GM10847 (cell line): ENCODE measurements around the gene CFAP77.

ENCODE experiments used
- POLR2A ChIP-seq: IDR thresholded peaks from 2 replicates; pipeline ENCODE4 v1.6.1; 2011; ENCODE audit not compliant: insufficient read length; ENCODE audit errors: extremely low read depth

The CFAP77 gene

DNA sequence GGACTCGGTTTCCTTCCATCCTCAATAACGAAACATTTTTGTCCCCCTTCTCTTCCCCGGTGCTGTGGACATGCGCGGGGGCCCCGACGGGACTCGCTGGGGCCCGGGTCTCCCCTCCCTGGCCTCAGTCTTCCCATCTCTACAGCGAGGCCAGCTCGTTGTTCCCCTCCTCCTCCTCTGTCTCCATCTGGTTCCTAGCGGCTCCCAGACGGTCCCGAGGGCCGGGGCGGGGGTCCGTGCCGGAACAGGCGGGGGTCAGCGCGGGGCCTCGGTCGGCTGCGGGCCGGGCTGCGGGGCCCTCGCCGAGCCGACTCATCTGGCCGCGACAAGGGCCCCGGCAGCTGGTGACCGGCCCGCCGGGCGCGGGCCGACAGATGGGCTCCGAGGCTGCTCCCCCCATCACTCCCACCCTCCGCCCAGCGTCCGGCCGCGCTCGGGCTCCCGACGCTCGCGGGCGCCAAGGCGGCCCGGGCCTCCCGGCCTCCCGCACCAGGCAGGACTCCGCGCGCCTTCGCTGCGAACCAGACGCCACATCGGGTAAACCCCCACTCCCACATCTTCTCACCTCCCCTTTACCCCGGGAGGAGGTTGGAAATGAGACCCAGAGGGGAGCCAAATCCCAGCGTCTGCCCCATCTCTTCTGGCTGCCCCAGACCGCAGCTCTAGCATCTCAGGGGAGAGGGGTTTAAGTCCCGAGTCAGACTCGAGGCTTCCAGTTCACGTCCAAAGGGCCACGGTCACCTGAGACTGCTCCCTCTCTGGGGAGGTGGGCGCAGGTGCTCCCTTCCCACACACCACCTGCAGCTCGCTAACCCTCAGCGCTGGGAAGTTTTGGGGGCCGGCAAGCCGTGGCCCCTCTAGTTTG is 180.5 kb downstream of the CFAP77 start:
- TF ChIP-seq POLR2A: no peak

DNA sequence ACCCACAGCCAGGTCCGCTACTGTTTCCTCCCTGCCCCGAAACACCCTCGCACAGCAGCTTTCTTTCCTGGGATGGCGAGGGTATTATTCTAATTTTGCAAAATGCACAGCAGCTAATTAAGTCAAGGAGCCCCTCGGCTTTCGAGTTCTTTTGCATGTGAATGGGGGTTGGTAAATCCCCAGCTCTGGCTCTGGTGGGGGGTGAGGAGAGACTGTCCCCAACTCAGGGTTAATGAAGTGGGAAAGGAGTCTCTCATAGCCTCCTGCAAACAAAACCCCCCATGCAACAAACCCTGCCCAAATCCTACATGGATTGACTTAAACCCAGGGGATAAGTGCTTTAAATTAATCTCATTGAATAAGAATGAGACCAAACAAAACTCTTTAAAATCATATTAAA is 181.2 kb downstream of the CFAP77 start:
- TF ChIP-seq POLR2A: no peak

DNA sequence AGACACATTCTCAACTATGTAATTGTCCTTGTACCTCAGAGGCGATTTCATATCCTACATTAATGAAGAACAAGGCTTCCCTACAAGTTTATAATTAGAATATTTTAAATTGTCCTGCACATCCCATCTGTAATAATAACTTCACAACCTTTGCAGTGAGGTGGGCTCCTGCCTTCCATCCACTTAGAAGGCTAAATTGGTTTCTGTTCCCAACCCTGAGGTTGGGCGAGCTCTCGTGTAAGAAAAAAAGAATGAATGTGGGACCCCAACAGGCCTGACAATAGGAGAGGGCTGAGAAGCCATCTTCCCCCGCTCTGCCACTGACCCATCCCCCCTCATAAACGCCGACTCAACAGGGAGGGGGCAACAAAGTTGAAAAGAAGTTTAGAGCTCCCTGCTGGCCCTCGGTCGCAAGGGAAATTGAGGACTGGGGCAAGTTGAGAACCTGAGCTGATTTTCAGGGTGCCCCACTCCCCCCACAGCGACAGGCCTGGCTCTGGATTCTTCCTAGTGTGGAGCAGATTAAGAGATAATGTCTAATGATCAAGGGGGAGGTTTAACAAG is 181.8 kb downstream of the CFAP77 start:
- TF ChIP-seq POLR2A: no peak

DNA sequence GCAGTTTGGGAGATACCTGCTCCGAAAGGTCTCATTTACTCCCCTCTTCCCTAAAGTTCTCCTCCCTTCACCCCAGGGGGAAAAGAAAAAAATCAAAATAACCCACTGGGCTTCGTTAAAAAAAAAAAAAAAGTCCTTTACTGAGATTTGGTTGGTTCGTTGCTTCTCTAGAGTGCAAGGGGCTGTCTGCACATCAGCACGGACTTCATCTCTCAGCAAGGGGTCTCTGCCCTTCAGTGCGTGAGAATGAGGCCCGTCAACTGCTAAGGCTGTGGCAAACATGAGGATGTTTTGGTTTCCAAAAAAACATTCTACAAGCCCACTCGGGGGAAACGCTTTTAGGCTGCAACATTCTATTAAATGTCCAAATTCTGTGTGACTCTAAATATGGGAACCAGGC is 182.4 kb downstream of the CFAP77 start:
- no peak for TF ChIP-seq POLR2A

DNA sequence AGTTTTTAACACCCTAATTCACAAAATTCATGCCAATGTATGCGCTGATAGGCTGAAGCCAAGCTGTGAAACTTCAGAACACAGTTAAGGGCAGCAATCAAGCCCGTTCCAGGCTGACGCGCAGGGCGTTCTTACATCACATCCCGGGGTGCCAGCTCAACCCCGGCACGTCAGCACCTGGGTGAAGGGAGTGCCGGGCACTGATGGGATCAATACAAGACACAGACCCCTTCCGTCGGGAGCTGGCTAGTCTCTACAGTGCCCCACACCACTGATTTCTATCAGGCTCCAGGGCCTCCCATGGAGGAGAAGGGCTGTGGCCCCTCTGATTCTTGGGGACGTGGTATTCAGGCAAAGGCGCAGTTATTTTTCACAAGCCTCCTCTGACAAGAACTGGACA is 184.4 kb downstream of the CFAP77 start:
- TF ChIP-seq POLR2A: no peak

DNA sequence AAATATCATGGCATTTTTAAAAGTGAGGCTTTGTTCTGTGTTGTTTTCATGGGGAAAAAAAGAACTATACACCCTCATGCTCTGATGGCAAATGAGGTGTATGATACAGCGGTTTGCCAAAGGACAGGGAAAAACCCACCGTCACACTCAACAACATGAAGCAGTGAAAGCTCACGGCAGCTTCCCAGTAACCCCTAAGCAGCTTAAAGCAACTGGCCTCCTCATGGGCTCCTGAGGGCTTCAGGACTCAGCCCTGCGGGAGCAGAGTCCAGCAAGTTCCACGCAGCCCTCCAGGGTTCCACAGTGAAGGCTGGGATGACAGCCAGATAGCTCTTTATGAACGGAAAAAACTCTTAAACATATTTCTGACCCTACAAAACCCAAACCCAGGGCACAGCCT is 185.3 kb downstream of the CFAP77 start:
- TF ChIP-seq POLR2A: no peak

DNA sequence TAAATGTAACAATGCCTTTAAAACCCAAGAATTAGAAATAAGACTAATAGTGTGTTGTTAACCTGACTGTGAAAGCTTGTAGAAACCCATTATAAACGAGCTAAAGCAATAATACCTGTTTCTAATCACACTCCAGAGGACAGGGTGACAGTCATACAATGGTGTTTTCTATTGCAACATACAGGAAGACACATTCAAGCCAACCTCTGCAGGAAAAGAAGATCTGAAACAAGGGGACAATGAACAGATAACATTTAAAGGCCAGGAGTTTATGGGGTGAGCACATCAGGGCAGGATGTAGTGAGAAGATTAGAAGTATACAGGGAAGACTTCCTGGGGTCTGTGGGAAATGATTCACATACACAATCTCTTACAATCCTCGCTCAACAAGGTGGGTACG is 186.2 kb downstream of the CFAP77 start:
- TF ChIP-seq POLR2A: no peak

DNA sequence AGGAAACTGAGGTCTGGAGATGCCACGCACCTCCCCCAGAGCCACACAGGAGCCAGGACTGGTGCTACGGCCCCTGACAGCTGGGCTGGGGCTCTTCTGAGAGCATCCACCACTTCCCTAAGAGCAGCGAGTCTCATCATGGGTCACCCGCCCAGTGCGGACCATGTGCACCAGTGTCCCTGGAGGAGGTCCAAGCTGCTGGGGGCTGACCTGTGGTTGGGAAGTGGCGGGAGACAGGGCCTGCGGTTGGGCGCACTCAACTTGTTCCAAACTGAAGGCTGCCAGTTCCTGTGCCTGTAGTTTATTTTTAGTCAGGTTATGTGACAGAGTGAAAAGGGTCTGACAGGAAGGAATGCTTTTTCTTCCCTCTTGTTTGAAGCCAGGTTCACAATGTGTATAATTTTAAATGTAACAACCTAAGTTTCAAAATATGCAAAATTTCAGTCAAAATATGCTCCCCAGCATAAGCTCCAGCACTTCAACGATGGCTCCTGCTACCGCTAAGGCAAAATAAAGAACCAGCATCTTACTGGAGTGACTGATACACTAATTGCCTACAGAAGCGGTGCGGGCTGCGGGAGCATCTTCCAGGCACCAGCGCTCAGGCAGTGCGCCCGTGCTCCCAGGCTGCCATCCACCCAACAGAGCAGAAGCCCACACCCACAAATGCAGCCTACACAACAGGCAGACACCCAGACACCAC is 187.2 kb downstream of the CFAP77 start:
- TF ChIP-seq POLR2A: no peak

DNA sequence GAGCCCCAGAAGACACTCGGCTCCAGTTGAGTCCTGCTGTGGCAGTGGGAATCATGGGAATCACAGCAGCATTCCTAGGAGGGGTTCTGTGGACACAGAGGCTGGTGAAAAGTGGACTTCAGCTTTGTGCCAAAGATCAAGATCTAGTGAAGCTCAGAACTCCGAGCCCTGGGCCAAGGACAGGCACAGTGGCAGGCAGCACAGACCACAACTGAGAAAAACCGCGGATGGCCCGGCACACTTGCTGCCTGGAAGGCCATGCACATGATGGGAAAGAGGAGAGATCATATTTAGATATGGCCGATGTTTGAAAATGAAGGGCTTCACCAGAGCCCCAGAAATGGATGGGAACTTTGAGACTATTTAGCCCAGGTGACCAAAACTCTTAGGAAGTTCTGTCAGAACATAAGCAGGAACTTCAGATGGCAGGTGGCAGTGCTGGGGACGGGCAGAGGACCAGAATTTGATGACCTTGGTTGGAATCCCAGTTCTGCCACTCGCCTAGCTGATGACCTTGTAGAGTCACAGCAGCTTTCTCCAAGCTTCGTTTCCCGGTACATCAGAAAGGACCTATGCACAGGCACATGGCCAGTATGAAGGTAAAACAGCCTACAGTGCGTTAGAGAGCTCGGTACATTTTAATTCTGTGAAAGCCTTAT is 190.4 kb downstream of the CFAP77 start:
- TF ChIP-seq POLR2A: no peak

DNA sequence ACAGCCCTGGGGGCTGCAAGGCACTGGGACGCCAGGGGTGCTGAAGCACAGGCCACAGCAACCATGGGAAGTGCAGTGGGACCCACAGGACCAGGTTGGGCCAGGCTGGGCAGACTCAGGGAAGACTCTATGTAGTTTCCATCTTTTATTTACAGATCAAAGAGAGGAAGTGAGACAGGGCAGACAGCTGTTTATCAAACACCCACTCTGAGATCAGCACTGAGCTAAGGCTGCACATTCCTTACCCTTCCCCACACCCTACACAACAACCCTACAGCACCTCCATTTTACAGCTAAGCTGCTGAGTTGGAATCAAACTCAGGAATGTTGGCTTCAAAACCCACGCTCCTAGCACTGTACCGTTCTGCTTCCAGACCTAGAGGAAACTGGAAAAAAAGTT is 192.2 kb downstream of the CFAP77 start:
- no peak for TF ChIP-seq POLR2A

DNA sequence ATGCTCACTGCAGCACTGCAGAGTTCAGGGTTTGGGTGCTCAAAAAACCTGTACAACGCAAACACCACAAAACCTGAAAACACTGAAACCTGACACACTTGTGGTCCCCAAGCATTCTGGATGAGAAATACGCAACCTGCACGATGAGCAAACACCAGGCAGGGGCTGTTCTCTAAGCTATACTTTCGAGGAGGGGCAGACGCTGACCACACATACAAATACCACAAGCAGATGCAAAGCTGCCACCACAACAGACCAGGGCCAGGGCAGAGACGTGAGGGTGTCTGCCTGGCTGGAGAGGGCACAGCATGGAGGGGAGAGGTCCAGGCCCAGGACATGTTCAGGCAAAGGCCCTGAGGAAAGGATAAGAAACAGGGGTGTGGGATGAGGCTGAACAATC is 195.4 kb downstream of the CFAP77 start:
- TF ChIP-seq POLR2A: no peak

DNA sequence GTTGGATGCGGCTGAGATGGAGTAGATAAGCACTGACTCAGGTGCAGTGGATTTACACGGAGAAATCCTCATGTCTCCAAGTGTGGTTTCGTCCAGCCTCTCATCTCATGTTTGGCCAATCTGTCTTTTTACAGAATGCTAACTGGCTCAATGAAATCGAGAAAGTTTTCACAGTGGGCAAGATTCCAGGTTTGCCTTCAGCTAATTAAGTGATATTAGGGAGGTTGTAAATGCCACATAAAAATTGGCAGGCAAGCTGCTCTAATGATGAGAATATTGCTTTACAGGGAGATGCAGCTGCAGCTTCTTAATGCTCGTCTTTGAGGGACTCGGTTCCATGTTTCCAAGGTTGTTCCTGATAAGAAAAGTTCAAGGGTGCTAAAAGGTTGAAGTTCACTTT is 196.1 kb downstream of the CFAP77 start:
- no peak for TF ChIP-seq POLR2A

DNA sequence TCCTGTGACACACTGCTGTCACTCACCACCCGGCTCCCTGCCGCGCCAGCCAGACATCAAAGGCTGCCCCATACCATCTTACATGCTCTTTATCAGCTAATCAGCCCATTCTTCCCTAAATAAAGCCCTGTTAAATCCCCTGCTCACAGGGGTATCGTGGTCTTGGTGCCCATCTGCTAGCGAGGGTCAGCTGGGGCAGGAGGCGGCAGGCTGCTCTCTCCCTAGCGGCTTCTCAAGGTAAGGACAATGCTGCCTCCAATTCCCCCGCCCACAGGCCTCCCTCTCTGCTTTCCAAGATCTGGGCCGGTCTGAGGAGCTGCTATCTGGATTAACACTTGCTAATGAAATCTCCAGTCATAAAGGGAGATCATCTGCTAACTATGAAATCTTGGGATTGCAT is 199.2 kb downstream of the CFAP77 start:
- TF ChIP-seq POLR2A: no peak

DNA sequence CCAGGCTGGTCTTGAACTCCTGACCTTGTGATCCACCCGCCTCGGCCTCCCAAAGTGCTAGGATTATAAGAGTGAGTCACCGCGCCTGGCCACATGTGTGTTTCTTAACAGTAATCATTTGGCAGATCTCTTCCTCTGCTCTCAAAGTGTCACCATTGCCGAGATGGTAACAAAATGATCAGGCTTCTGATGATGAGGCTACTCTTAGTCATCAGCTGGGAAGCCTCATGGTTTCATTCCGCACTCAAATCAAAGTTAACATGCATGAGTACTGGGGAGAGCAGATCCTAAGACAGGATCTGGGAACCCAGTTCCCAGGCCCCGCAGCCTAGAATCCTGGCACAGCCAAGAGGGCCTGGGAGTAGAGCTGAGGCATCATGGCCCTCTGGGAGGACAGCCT is 199.8 kb downstream of the CFAP77 start:
- no peak for TF ChIP-seq POLR2A

DNA sequence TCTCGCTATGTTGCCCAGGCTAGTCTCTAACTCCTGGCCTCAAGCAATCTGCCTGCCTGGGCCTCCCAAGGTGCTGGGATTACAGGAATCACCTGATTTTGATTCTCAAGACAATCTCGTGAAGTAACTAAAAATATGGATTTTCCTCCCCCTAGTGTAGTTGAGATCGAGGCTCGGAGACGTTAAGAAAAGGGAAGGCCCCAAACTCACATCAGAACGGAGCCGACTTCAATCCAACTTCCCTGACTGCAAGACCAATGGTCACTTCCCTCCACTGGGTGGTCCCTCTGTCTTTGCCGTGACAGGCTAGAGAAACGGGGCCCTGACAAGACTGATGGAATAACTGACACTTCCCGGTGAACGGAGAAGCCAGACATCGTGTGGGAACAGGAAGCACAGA is 200.7 kb downstream of the CFAP77 start:
- no peak for TF ChIP-seq POLR2A

DNA sequence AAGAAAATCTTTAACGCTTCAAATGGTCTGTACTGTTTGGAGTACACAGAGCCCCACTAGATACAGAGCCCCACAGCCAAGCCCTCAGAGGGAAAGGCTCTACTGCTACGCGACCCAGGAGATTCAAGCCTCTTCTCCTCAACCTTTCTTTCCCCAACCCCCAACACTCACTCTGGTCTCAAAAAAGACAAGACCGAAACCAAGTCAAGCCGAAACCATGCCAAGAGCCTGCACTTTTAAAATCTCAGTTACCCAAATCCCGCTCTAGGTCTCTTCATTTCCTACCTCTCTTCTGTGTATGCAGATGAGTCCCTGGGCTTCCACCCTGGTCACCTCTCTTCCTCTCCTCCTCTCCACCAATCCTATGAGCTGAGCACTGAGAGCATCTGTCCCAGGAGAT is 204.3 kb downstream of the CFAP77 start:
- no peak for TF ChIP-seq POLR2A
